A549 (cell line): ENCODE measurements around the gene COL16A1. TPM values are rescaled to one million over a fixed set of nuclear protein-coding genes. Genes with fewer than 3 reads are reported as not detected.

Experiments
- ATAC-seq, 2 experiments: fragments of 200-7000 bp in 1 of 2; fragments of >200 bp in 1 of 2; cut with Nextera tagmentation in 1 of 2; cut with Tn5 transposase in 1 of 2; 3 replicates each; pipeline versions ENCODE4 v1.8.0 to v1.9.1; 2018 to 2020; ENCODE audit warnings: mild to moderate bottlenecking in 1 of 2, moderate library complexity in 1 of 2
- CTCF ChIA-PET: fragments of 300-600 bp; sonication (Branson Sonifier 250); formaldehyde crosslinking; extraction: SDS; loops from one replicate; lab custom pipeline; 2021; ENCODE audit warnings: antibody characterized with exemption, inconsistent platforms; lab: Yijun Ruan, JAX
- POLR2A ChIA-PET: fragments of 350-600 bp; formaldehyde crosslinking; extraction: SDS; loops from one replicate; lab custom pipeline; 2021; ENCODE audit warnings: antibody characterized with exemption, inconsistent platforms; lab: Yijun Ruan, JAX
- DNase-seq, 2 experiments: peaks; one replicate each; pipeline versions ENCODE4 v3.0.0 to v3.0.0-alpha.2; 2011 to 2016; ENCODE audit warnings: low read depth in 1 of 2, low spot score in 1 of 2
- FAIRE-seq: peaks from 2 replicates; lab custom pipeline; 2011; peaks lifted over from hg19 to GRCh38; lab: Jason Lieb, UNC
- H3K27ac ChIP-seq, 2 experiments: fragments of >200 bp; sonication (Bioruptor Twin); formaldehyde crosslinking; 3 replicates each; pipeline ENCODE4 v1.5.1; 2016 to 2017
- H3K4me1 ChIP-seq: fragments of >200 bp; sonication (Bioruptor Twin); formaldehyde crosslinking; 3 replicates; pipeline ENCODE4 v1.6.1; 2016
- H3K4me2 ChIP-seq: fragments of >200 bp; sonication (Bioruptor Twin); formaldehyde crosslinking; 3 replicates; pipeline ENCODE4 v1.6.1; 2016
- H3K4me3 ChIP-seq: fragments of >200 bp; sonication (Bioruptor Twin); formaldehyde crosslinking; 3 replicates; pipeline ENCODE4 v1.5.1; 2016
- H3K9me3 ChIP-seq: fragments of >200 bp; sonication (Bioruptor Twin); formaldehyde crosslinking; 3 replicates; pipeline ENCODE4 v1.6.1; 2016
- ATOH8 ChIP-seq: fragments of 250-450 bp; sonication (Bioruptor Pico); IDR thresholded peaks from 2 replicates; pipeline ENCODE4 v1.5.0; 2020; ENCODE audit warnings: low read depth, mild to moderate bottlenecking, moderate library complexity
- BCL3 ChIP-seq: fragments of >200 bp; sonication (Bioruptor Twin); formaldehyde crosslinking; IDR thresholded peaks from 3 replicates; pipeline ENCODE4 v1.6.1; 2016
- BHLHE40 ChIP-seq: IDR thresholded peaks from 2 replicates; pipeline ENCODE4 v1.6.1; 2012; ENCODE audit warnings: low read depth, low read length, inconsistent platforms
- CHD2 ChIP-seq: fragments of 150-350 bp; IDR thresholded peaks from 2 replicates; pipeline ENCODE4 v1.6.1; 2014; ENCODE audit warnings: low read length; ENCODE audit not compliant: partially characterized antibody
- CTCF ChIP-seq: fragments of >200 bp; sonication (Bioruptor Twin); formaldehyde crosslinking; IDR thresholded peaks from 3 replicates; pipeline ENCODE4 v1.5.1; 2016
- ESRRA ChIP-seq: fragments of 150-350 bp; IDR thresholded peaks from 2 replicates; pipeline ENCODE4 v1.6.1; 2014; ENCODE audit warnings: mild to moderate bottlenecking, low read length, borderline replicate concordance
- FOSL2 ChIP-seq, 2 experiments: fragments of 450-650 bp in 1 of 2; fragments of >200 bp in 1 of 2; sonication (Bioruptor Twin) in 1 of 2; formaldehyde crosslinking; IDR thresholded peaks; 2 replicates each; pipeline versions ENCODE4 v1.5.0 to v1.6.1; 2016 to 2020; ENCODE audit warnings: mild to moderate bottlenecking in 1 of 2, moderate library complexity in 1 of 2
- FOXS1 ChIP-seq: fragments of 250-450 bp; sonication (Bioruptor Pico); IDR thresholded peaks from 2 replicates; pipeline ENCODE4 v1.5.0; 2020; ENCODE audit warnings: mild to moderate bottlenecking, moderate library complexity
- HDAC2 ChIP-seq: fragments of 200-600 bp; sonication (generic); IDR thresholded peaks from 2 replicates; pipeline ENCODE4 v1.6.1; 2016
- HES2 ChIP-seq: fragments of >200 bp; sonication (Bioruptor Twin); formaldehyde crosslinking; IDR thresholded peaks from 2 replicates; pipeline ENCODE4 v1.6.1; 2016
- HMGXB4 ChIP-seq: fragments of 250-450 bp; sonication (Bioruptor Pico); IDR thresholded peaks from 2 replicates; pipeline ENCODE4 v1.5.0; 2021; ENCODE audit warnings: mild to moderate bottlenecking, moderate library complexity, borderline replicate concordance
- HOXB5 ChIP-seq: fragments of 250-450 bp; sonication (Bioruptor Pico); IDR thresholded peaks from 2 replicates; pipeline ENCODE4 v1.5.0; 2020; ENCODE audit warnings: mild to moderate bottlenecking, moderate library complexity
- JUN ChIP-seq, 2 experiments: fragments of >200 bp; sonication (Bioruptor Twin); formaldehyde crosslinking; IDR thresholded peaks; 2 replicates in 1 of 2; 3 replicates in 1 of 2; pipeline ENCODE4 v1.6.1; 2016 to 2017
- MAFK ChIP-seq: fragments of 450-650 bp; IDR thresholded peaks from 2 replicates; pipeline ENCODE4 v1.6.1; 2014; ENCODE audit not compliant: partially characterized antibody
- MAX ChIP-seq: IDR thresholded peaks from 2 replicates; pipeline ENCODE4 v1.6.1; 2012
- NFE2L2 ChIP-seq: fragments of 150-350 bp; conservative IDR thresholded peaks from 2 replicates; pipeline ENCODE4 v1.6.1; 2014; ENCODE audit warnings: low read length
- POLR2AphosphoS2 ChIP-seq: conservative IDR thresholded peaks from 2 replicates; pipeline ENCODE4 v1.6.1; 2012; ENCODE audit warnings: low read length, improper control_type of control experiment, inconsistent platforms
- RCOR1 ChIP-seq: fragments of 150-350 bp; IDR thresholded peaks from 2 replicates; pipeline ENCODE4 v1.6.1; 2014; ENCODE audit warnings: antibody characterized with exemption, low read length, low read depth
- RNF2 ChIP-seq: fragments of 200-600 bp; sonication (generic); IDR thresholded peaks from 2 replicates; pipeline ENCODE4 v1.6.1; 2016; ENCODE audit warnings: low read depth, mild to moderate bottlenecking, antibody characterized with exemption, moderate library complexity, borderline replicate concordance
- TP53 ChIP-seq: fragments of 250-450 bp; sonication (Bioruptor Pico); IDR thresholded peaks from 2 replicates; pipeline ENCODE4 v1.5.0; 2021; ENCODE audit warnings: mild to moderate bottlenecking, moderate library complexity
- ZC3H11A ChIP-seq: fragments of 450-650 bp; IDR thresholded peaks from 2 replicates; pipeline ENCODE4 v1.6.1; 2014; ENCODE audit warnings: antibody characterized with exemption, mild to moderate bottlenecking
- ZSCAN20 ChIP-seq: fragments of 250-450 bp; sonication (Bioruptor Pico); IDR thresholded peaks from 2 replicates; pipeline ENCODE4 v1.8.0; 2022; ENCODE audit warnings: mild to moderate bottlenecking, moderate library complexity
- WGBS: methylation state at CpG from one replicate; pipeline ENCODE4 v1.1.6; 2017; ENCODE audit errors: missing lambda C conversion rate; 5-methylcytosine and 5-hydroxymethylcytosine counted together
- polyA plus RNA-seq, 4 experiments: library from polyadenylated mRNA; depleted of rRNA in 3 of 4; stranded (reverse); fragments of >200 nt; fragmentation: RNase III in 1 of 4; extraction: RNeasy Plus Mini Kit Qiagen cat#74134 plus additional on column Dnase treatment in 1 of 4; gene quantifications; 2 replicates in 3 of 4; 3 replicates in 1 of 4; pipeline ENCODE4 v1.2.3, GENCODE V29; 2011 to 2017

COL16A1 gene
- polyA plus RNA-seq, 2 of the 4 experiments (the other 2 are of a cell fraction): 1.4 to 8.1 TPM

- TF ChIP-seq ESRRA (no peak), ATOH8 (no peak), NFE2L2 (no peak), RNF2 (no peak), MAFK (no peak), ZC3H11A (no peak), BCL3 (no peak), CTCF (no peak)
- no peak for FAIRE-seq
These were observed 53.4 kb downstream of the COL16A1 start for GRCh38 chr1:31650161-31651088.

GRCh38 chr1:31648641-31649357, 55.0 kb downstream of the COL16A1 start:
- no peak overlapping the region for H3K4me2 ChIP-seq
- TF ChIP-seq RCOR1 (no peak), HOXB5 (CRISPR knock-in tag) (no peak), NFE2L2 (no peak), FOXS1 (CRISPR knock-in tag) (no peak), POLR2AphosphoS2 (no peak), HMGXB4 (CRISPR knock-in tag) (no peak), JUN (IDR thresholded peaks at IDR 0.05) (no peak), BCL3 (no peak), CHD2 (no peak), TP53 (CRISPR knock-in tag) (no peak), RNF2 (no peak), HES2 (no peak), FOSL2 (IDR thresholded peaks at IDR 0.05) (no peak), FOSL2 (CRISPR knock-in tag; IDR thresholded peaks at IDR 0.05) (no peak), HDAC2 (no peak), ZSCAN20 (CRISPR knock-in tag) (no peak), BHLHE40 (no peak), ATOH8 (no peak), MAX (no peak)
- no peak overlapping the region for H3K27ac ChIP-seq
- DNase-seq (no peak), FAIRE-seq (no peak), ATAC-seq (no peak)
- no peak overlapping the region for H3K4me3 ChIP-seq
- CTCF ChIA-PET: interaction anchor here (1.1 kb wide), 1 partner anchor 12 kb away, joined by 4 read pairs; no protein-coding TSS in a partner anchor
- POLR2A ChIA-PET: interaction anchor here (0.7 kb wide), 1 partner anchor 86 kb away, joined by 5 read pairs; no protein-coding TSS in a partner anchor
- WGBS: 79% methylated on average over 9 of the region's 9 CpGs
- H3K4me1 ChIP-seq: peaks cover under 1% of the 10 kb centered on the region
- H3K9me3 ChIP-seq: no peaks in the 10 kb centered on the region

More at GRCh38 chr1:31650161-31651088, 53.4 kb downstream of the COL16A1 start:
- CTCF ChIA-PET: interaction anchor here (0.6 to 2.2 kb wide), 7 partner anchors 11 to 140 kb away, joined by 3 to 9 read pairs (median 4); no protein-coding TSS in a partner anchor
- Histone ChIP-seq H3K27ac (no peak overlapping the region), H3K9me3 (no peaks in the 10 kb centered on the region), H3K4me3 (no peak overlapping the region), H3K4me2 (no peak overlapping the region), H3K4me1 (no peaks in the 10 kb centered on the region)
- POLR2A ChIA-PET: interaction anchor here (1.0 kb wide), 1 partner anchor 138 kb away, joined by 3 read pairs; no protein-coding TSS in a partner anchor
- DNase-seq (no peak), ATAC-seq (no peak)
- 73% methylated on average over 9 of the region's 9 CpGs for WGBS
